ENCODE measurements around the gene TNNT3. TPM values are rescaled to one million over a fixed set of nuclear protein-coding genes. Genes with fewer than 3 reads are reported as not detected.

Gene TNNT3
- total RNA-seq, 4 donors from 2014 or later, result 4.6 to 21.3 (median 14.4) TPM

GRCh38 chr11:1942558-1943260, 23.2 kb downstream of the TNNT3 start:
- no peak for TF ChIP-seq CTCF (IDR thresholded peaks at IDR 0.05)
- no peak for DNase-seq (ENCODE audit: low spot score)
- ATAC-seq (ENCODE audit: low FRiP score), result no peak

GRCh38 chr11:1943576-1943975, 24.1 kb downstream of the TNNT3 start:
- DNase-seq (ENCODE audit: low spot score) (no peak), ATAC-seq (ENCODE audit: low FRiP score) (no peak)
- no peak for TF ChIP-seq CTCF (IDR thresholded peaks at IDR 0.05)

GRCh38 chr11:1943977-1944376, 24.5 kb downstream of the TNNT3 start:
- ATAC-seq (ENCODE audit: low FRiP score), result no peak
- TF ChIP-seq CTCF (IDR thresholded peaks at IDR 0.05), result no peak
- DNase-seq (ENCODE audit: low spot score), result no peak

GRCh38 chr11:1946812-1947484, 27.4 kb downstream of the TNNT3 start, which contains the start of gene MRPL23:
Gene MRPL23, plus strand, starts transcription at chr11:1947332. Its CDS starts 31 bp downstream, at chr11:1947363.
- no peak for DNase-seq (ENCODE audit: low spot score)
- peak; percentile 69 for ATAC-seq (ENCODE audit: low FRiP score)
- TF ChIP-seq CTCF (IDR thresholded peaks at IDR 0.05), result no peak

- TF ChIP-seq CTCF (IDR thresholded peaks at IDR 0.05), result no peak
- ATAC-seq (ENCODE audit: low FRiP score) (peak; percentile 9), DNase-seq (ENCODE audit: low spot score) (no peak)
Measured at GRCh38 chr11:1947592-1948237, 28.2 kb downstream of the TNNT3 start.

GRCh38 chr11:1948389-1948788, 28.9 kb downstream of the TNNT3 start:
- ATAC-seq (ENCODE audit: low FRiP score) (peak; percentile 45), DNase-seq (ENCODE audit: low spot score) (peak; percentile 22)
- TF ChIP-seq CTCF (IDR thresholded peaks at IDR 0.05), result no peak

All from omental fat pad (tissue), 4 donors.